Activated T-helper 9 cell treated with anti-CD3 and anti-CD28 coated beads, Interleukin-2, amount 50 U/mL, for 16 hours (primary cell): ENCODE results near the gene ATG4B.
A peak's percentile ranks its signal among the peaks of the same experiment; 100 is the strongest.
"Not testable (repeated sequence)": the region's sequence is repeated elsewhere in the genome, so short reads cannot be mapped to it uniquely, and the experiment has no call there.

Experiments used
- DNase-seq: peaks from one replicate; pipeline ENCODE4 v3.0.0-alpha.2; 2020; ENCODE audit warnings: low read depth

ATG4B gene

DNA sequence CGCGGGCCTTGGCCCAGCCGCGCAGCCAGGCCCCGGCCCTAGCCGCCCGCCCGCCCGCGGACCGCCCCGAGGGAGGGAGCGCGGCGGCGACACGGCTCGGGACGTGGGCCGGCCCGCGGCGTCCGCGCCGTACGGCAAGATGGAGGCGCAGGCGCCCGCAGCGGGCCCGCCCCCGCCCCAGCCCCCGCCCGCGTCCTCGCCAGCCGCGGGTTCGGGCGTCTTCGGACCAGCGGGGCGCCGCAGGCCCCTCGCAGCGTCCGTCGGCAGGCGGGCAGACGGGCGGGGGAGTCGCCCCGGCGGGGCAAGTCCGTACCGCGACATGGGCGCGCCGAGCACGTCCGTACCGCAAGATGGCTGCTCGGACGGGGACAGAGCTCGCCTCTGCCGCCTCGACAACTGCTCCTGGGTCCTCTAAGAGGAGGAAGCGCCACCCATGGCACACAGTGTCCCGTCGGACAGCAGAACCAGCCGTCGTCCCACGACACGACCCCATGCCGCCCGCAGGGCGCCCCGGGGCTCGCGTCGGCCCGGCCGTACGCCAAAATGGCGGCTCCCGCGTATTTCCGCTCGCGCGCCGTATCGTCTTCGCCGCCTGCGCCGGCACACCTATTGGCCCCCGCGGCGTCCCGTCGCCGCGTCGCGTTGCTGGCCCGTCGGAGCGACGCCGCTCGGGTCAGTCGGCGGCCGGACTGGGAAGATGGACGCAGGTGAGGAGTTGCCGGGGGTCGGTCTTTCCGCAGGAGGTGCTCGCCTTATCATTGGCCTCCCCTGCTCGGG, at the start of gene ATG4B, which contains the start of gene THAP4:
Gene ATG4B (plus strand): TSS at position 676 of the 777 bp plus-strand sequence. CDS start 22 bp downstream, at position 698.
Gene THAP4 (minus strand): TSS at position 141 of the 777 bp plus-strand sequence. CDS start 141 bp downstream, outside the sequence.
- peak; percentile 66 for DNase-seq

DNA sequence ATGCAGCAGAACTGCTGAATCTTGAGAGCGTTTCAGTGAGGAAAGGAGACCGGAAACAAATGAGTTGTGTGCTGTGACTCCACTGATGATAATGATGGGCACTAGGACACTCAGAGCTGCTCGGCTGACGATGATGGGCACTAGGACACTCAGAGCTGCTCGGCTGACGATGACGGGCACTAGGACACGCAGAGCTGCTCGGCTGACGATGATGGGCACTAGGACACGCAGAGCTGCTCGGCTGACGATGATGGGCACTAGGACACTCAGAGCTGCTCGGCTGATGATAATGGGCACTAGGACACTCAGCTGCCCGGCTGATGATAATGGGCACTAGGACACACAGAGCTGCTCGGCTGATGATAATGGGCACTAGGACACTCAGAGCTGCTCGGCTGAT, 47.6 kb upstream of the ATG4B start:
- not testable (repeated sequence) for DNase-seq

DNA sequence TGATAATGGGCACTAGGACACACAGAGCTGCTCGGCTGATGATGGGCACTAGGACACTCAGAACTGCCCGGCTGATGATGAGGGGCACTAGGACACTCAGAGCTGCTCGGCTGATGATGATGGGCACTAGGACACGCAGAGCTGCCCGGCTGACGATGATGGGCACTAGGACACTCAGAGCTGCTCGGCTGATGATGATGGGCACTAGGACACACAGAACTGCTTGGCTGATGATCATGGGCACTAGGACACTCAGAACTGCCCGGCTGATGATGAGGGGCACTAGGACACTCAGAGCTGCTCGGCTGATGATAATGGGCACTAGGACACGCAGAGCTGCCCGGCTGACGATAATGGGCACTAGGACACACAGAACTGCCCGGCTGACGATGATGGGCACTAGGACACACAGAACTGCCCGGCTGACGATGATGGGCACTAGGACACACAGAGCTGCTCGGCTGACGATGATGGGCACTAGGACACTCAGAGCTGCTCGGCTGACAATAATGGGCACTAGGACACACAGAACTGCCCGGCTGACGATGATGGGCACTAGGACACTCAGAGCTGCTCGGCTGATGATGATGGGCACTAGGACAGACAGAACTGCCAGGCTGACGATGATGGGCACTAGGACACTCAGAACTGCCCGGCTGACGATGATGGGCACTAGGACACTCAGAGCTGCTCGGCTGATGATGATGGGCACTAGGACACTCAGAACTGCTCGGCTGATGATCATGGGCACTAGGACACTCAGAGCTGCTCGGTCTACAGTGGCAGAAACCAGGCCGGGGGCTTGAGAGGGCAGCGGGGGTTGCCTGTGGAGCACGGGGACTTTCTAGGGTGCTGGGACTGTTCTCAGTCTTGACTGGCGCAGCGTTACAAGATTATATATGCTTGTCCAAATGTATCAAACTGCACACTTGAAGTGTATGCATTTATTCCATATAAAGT, 46.7 kb upstream of the ATG4B start:
- DNase-seq: not testable (repeated sequence)

DNA sequence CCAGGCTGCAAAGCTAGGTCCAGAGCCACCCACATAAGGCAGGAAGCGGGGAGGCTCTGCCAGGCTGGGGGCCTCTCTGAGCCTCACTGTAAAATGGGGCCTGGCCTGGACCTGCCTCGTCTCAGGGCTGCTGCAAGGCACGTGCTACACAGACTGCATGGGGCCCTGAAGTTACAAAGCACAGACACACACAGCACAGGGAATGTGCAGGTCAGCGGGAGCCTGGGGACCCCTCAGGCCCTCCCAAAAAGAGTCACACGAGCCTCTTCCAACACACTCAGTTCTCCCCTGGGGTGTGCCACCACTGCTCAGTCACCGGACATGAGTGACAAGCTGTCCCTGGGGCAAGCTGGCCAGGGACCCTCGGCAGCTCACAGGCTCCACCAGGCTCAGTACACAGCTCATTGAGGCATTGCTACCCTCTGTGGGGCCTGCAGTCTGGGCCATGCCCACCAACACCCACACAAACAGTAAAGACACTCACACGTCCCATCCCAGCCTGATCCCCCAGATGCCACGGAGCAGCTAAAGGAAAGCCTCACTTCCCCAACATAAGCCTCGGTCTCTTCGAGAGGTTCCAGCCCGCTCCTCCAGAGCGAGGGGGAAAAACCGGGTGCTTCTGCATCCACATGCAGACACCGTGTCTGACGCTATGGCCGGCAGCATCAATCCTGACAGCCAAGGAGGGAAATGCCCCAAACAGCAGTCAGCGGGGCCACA, 45.2 kb upstream of the ATG4B start:
- no peak for DNase-seq

DNA sequence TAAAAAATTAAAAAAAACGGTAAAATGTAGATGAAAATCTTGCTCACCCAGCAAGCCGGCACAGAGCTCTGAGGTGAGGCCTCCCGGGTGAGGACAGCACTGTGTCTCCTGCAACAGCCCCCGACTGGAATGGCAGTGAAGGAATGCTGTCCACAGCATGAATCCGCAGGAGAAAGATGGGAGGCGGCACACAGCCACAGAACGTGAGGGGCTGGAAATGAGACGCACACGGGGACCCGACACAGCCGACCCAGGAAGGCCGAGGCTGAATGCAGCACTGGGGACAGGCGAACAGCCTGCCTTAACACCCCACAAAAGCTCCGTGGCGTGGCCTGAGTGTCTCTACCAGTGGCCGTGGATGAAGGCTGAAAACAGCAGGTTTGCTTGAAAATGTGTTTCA, 44.2 kb upstream of the ATG4B start:
- DNase-seq: no peak

DNA sequence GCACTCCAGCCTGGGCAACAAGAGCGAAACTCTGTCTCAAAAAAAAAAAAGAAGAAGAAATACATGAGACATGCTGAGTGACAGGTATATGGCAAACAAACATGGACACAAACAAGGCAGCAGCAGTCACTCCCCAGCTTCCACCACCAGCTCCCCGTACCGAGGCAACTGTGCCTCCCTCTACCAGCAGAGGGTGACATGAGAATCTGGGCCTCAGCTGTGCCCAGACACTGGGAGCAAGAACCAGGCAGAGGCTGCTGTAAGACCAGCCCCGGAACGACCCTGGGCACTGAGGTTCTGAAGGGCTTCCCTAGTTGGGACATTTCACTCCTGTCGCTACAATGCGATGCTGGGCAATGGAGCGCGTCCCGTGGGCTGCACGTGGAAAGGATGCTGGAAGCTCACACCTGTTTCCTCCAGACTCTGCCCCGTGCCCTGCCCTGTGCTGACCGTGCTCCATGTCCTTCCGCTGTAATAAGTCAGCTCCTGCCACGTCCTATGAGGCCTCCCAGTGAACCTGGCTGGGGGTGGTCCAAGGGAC, 41.8 kb upstream of the ATG4B start:
- DNase-seq: no peak

DNA sequence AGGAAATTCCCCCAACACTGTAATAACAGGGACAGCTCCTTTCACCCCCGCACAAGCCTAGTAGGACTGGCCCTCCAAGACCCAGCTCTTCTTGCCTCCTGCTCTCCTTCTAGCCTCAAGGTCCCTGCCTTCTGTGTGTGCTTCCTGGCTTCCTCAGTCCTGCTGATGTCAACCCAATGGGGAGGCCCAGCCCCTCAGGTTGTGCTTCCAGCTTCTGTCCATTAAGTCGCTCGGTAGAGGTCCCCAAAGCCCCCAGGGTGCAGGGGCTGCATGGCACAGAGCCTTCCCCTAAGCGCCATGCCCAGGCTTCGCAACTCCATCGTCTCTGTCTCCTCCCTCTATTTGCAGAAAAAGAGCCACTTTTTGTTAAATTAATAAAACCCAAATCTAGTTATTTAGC, 39.9 kb upstream of the ATG4B start:
- no peak for DNase-seq

DNA sequence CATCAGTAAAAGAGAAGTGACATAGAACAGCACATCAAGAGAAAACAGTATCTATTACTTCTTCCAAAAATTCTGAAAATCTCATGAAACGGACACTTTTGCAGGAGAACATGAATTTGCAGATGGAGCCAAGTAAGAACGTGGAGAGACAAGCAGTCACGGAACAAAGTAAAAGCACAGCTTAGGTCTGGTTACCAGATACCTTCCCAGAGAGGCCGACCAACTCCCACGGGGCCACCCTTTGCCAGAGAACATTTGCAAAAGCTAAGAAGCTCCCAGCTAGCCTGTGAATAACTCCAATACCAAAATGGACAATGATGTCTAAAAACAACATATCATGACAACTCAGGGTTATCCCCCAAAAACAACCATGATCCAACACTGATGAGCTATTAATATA, 39.4 kb upstream of the ATG4B start:
- DNase-seq: no peak

DNA sequence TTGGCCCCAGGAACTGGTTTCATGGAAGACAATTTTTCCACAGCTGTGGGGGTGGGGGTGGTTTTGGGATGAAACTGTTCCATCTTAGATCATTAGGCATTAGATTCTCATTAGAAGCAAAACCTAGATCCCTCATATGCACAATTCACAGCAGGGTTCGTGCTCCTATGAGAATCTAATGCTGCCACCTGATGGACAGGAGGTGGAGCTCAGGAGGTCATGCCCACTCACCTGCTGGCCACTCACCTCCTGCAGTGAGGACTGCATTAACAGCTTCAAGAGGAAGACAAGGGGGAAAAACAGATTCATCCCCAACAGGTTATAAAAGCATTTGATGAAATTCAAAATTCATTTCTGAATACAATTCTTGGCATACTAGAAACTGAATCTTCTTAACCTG, 39.0 kb upstream of the ATG4B start:
- no peak for DNase-seq

DNA sequence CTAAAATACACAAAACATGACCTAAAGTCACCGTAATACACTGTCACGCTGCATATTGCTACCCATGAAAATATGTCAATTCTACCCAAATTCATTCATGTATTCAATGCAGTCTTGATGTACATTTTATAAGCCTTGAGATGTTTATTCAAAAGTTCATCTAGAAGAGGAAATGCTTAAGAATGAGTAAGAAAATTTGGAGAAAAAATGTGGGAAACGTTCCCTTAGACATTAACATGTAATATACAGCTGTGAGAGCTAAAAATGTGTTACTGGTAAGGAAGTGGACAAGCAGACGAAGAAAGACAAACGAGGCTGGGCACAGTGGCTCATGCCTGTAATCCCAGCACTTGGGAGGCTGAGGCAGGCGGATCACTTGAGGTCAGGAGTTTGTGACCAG, 37.9 kb upstream of the ATG4B start:
- DNase-seq: no peak

DNA sequence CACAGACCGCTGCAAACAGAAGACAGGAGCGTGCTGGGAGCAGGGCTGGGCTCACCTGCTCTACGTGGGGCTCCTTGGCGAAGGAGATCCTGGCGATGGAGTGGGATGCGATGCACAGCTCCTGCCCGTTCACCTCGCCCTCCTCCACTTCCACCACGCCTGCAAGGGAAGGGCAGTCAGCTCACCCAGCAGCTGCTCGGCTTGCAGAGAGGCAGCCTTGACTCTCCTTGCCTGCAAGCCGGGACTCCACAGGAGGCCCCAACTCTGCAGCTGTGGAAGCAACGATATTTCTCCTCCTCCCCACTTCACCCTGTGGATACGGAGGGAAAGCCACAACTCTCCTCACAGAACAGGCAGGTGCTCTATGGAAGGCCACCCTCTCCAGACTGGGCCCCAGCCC, 35.7 kb upstream of the ATG4B start:
- no peak for DNase-seq

DNA sequence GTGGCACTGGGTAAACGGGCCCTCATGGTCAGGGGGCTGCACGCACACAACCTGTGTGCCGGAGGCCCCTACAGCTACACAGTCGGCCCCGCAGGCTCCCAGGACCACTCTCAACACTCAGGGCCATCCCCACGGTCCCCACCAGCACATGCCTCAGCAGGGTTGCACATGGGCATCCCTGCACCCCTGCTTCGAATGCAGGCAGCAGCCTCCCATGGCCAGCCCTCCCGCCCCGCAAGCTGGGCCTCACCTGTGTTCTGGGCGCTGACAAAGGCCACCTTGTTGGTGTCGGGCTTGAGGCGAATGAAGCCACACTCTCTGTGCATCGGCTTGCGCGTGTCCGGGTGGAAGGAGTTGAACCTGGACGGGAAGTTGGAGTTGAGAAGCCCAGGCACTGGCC, 34.8 kb upstream of the ATG4B start:
- no peak for DNase-seq

DNA sequence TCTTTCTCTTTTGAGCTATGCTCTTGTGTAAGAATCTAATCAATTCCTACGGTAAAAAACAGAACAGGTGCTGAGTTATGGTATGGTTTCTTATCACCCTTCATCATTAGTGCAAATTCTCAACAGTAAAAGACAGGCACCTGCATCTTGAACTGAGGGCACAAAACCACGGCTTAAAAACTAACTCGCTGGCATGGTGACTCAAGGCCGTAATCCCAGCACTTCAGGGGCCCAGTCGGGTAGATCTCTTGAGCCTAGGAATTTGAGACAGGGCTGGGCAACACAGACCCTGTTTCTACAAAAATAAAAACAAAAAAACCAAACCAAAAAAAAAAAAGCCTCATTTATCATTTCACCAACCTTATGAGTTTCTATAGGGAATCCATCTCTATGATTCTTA, 33.8 kb upstream of the ATG4B start:
- no peak for DNase-seq

DNA sequence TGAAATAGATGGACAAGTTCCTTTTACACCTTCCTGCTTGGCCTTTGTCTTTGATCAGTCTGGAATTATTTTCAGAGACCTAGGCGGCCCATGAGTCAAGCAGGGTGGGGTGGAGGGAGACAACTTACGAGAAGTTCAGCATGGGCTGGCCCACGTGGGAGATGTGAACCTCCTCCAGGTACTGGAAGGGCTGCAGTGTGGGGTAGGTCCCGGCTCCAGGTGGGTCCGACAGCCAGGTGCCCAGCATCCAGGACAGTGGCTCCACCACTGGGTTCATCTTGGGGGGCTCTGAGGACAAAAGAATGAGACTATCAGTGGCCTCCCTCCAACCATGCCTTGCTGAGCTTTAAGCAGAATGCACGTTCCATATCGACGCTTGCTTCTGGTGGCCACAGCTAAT, 31.3 kb upstream of the ATG4B start:
- DNase-seq: no peak

DNA sequence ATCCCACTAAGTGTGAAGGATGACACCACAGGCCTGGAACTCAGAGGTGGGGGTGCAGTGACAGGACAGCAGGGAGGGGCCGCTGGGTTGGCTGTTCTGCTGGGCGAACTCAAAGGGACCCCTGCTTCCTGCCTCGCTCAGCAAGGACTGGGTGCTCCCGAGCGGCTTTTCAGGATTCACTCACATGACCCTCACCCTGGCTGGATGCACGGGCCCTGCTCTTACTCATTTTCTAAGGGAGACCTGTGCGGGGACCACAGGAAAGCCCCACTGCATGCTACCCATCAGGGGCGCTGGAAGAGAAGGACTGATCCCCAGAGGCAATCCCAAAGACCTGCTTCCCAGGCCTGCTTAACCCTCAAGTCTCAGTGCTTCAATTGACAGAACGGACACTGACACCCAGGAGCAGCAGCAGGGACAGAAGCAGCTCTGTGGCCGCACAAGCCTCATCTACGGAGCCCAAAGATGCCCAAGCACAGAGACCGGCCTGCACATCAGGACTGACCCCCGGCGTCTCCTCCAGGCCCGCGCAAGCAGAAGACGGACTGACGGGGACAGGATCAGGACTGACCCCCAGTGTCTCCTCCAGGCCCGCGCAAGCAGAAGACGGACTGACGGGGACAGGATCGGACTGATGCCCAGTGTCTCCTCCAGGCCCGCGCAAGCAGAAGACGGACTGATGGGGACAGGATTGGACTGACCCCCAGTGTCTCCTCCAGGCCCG, 30.2 kb upstream of the ATG4B start:
- no peak for DNase-seq

DNA sequence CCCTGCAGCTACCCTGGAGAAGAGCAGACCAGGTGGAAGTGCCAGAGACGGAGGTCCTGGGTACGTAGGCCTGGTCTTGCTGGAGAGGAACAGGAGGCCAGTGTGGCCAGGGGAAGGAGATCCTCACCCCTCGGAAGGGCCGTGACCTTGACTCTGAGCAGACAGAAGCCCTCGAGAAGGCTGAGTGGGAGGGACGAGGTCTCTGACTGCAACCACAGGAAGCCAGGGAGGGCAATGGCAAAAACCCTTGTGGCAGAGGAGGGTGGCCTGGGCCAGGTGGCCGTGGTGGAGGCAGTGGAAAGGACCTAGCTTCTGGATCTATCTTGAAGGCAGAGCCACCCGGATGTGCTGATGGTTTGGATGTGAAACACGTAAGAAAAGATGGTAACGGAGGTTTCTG, 28.6 kb upstream of the ATG4B start:
- no peak for DNase-seq

DNA sequence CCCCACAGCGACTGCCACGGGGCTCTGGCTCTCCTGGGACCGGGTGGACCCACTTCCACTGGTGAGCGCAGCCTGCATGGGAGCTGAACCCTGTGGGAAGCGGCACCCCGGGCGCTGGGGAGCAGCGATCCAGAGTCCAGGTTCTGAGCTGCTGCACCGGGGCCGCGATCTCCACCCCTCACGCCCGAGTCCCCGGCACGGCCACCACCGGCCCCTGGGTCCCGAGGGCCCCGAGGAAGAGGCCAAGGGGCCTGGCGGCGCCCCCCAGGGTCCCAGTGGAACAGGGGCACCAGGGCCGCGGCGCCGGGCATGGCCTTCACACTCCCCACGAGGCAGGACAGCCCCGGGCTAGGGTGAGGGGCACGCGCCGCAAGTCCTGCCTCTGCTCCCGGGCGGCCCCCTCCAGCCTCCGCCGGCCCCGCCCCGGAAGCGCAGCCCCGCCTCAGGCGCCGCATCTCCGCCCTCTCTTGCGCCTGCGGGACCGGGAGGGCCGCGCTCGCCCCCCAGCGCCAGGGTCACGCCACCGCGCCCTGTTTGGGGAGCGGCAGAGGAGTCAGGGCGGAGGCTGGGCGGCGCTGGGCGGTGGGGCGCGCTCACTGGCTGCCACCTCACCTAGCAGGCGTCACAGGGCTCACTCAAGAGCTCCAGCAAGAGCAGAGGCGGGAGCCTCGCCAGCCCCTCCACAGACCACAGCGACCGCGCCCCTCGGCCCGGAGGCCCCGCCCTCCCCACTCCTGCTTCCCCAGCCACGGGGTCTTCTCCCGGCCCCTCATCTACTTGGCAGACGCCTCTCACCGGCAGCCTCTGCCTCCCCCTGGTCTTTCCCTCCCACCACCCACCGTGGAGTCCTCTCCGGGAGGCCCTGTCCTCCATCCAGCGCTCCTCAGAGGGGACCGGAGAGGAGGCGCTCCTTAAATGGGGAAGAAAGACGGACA, 27.4 kb upstream of the ATG4B start:
- peak; percentile 86 for DNase-seq

DNA sequence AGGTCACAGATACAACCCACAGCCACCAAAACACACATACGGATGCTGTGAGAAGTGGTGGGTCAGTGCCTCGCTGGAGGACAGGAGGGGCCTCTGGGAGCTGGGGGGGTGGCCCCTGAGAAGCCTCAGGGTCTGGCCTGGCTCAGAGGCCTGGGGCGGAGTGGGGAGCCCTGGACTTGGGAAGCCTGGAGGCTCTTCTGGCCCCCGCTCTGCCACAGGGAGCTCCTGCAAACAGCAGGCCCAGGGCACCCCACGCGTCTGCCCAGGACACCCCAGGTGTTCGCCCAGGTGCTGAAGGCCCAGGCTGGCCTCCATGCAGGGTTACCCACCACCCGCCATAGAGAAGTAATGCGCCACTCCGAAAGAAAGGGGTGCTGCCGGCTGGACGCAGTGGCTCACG, 26.4 kb upstream of the ATG4B start:
- DNase-seq: no peak

DNA sequence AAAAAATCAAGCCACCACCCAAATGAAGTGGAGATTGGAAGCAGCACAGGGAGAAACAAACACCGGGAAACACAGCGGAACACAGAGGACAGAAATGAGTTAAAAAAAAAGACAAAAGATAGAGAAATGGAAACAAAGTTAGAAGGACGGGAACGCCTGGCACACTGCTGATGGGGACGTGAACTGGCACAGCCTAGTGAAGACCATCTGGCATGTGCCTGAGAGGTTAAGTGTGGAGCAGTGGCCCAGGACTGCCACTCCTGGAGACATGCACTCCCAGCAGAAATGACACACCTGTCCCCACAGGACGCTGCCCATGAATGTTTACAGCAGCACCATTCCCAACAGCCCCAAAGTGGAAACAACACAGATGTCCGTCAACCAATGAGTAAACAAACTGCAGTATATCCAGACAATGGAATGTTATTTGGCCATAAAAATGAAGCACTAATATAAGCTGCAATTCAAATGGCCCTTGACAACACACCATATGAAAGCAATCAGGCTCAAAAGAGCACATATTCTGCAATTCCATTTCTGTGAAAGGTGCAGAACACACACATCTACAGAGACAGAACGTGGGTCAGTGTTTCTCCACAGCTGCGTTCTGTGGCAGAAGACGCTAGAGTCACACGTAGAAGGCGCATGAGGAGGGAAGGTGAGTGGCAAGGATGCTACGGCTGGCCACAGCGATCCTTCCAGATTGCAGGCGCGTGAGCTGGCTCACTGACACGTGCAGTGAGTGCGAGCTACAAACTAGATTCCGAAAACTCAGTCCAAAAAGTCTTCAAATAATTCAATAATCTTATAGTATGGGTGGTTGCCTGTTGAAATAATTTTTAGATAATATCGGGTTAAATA, 25.1 kb upstream of the ATG4B start:
- no peak for DNase-seq
